ENCODE measurements around the gene NEK5. TPM values are rescaled to one million over a fixed set of nuclear protein-coding genes. Genes with fewer than 3 reads are reported as not detected.

Gene NEK5
- total RNA-seq, 3 donors from 2014 or later: 0.08 TPM; not detected in 2

DNA sequence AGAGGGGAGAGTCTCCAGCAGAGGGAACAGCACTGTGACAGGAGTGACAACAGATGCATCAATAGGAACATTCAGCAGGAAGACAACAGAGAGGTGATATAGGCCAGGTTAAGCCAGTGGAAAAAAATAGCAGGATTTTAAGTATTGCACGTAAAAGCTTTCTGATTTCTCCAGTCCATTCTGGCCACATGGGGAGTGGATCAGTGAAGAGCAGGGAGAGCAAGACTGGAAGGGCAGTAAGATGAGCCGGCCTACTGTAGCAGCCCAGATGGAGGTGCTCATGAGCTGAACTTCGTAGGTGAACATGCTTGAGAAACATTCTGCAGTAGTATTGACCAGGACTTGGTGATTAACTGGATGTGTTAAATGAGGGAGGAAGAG is 102.6 kb downstream of the NEK5 start:
- peaks cover 63% of the 10 kb centered on the region for H3K36me3 Mint-ChIP-seq (ENCODE audit: insufficient read depth)
- peaks cover 19% of the 10 kb centered on the region for H3K4me1 Mint-ChIP-seq (ENCODE audit: low read depth)
- ATAC-seq: no peak
- no peaks in the 10 kb centered on the region for H3K27me3 Mint-ChIP-seq (ENCODE audit: low read depth)
- peaks cover 18% of the 10 kb centered on the region for H3K9me3 Mint-ChIP-seq
- H3K4me3 Mint-ChIP-seq: no peak overlapping the region
- no peak for DNase-seq

- Mint-ChIP-seq H3K4me3 (no peak overlapping the region), H3K36me3 (ENCODE audit: insufficient read depth) (peaks cover 68% of the 10 kb centered on the region), H3K27me3 (ENCODE audit: low read depth) (no peaks in the 10 kb centered on the region), H3K4me1 (ENCODE audit: low read depth) (peaks cover 20% of the 10 kb centered on the region), H3K9me3 (peaks cover 18% of the 10 kb centered on the region)
- ATAC-seq: no peak
- no peak for DNase-seq
Observed at GRCh38 chr13:52025475-52026245, 103.2 kb downstream of the NEK5 start.

- DNase-seq (no peak), ATAC-seq (no peak)
- Mint-ChIP-seq H3K4me3 (no peak within 1 kb of the TSS), H3K36me3 (ENCODE audit: insufficient read depth) (peaks cover 73% of the 10 kb centered on the region), H3K4me1 (ENCODE audit: low read depth) (peaks cover 20% of the 10 kb centered on the region), H3K27me3 (ENCODE audit: low read depth) (no peaks in the 10 kb centered on the region), H3K9me3 (peaks cover 9% of the 10 kb centered on the region)
Observed at GRCh38 chr13:52024481-52024880, 104.4 kb downstream of the NEK5 start, which contains the start of gene UTP14C. Gene UTP14C, plus strand, starts transcription at chr13:52024691. Its CDS starts 4,114 bp downstream, at chr13:52028805.

- Mint-ChIP-seq H3K4me1 (ENCODE audit: low read depth) (peaks cover 23% of the 10 kb centered on the region), H3K36me3 (ENCODE audit: insufficient read depth) (peaks cover 66% of the 10 kb centered on the region), H3K4me3 (no peak overlapping the region), H3K9me3 (peaks cover 6% of the 10 kb centered on the region), H3K27me3 (ENCODE audit: low read depth) (no peaks in the 10 kb centered on the region)
- no peak for ATAC-seq
- DNase-seq: no peak
Observed at GRCh38 chr13:52022356-52022755, 106.5 kb downstream of the NEK5 start.

GRCh38 chr13:52020191-52020590 is 108.7 kb downstream of the NEK5 start:
- Mint-ChIP-seq H3K4me3 (no peak overlapping the region), H3K27me3 (ENCODE audit: low read depth) (no peaks in the 10 kb centered on the region), H3K4me1 (ENCODE audit: low read depth) (peaks cover 18% of the 10 kb centered on the region), H3K36me3 (ENCODE audit: insufficient read depth) (peaks cover 61% of the 10 kb centered on the region), H3K9me3 (no peaks in the 10 kb centered on the region)
- ATAC-seq: no peak
- DNase-seq: no peak

GRCh38 chr13:52016296-52016695 is 112.6 kb downstream of the NEK5 start:
- no peaks in the 10 kb centered on the region for H3K27me3 Mint-ChIP-seq (ENCODE audit: low read depth)
- ATAC-seq: no peak
- no peak overlapping the region for H3K4me3 Mint-ChIP-seq
- peaks cover 28% of the 10 kb centered on the region for H3K4me1 Mint-ChIP-seq (ENCODE audit: low read depth)
- DNase-seq: no peak
- no peaks in the 10 kb centered on the region for H3K9me3 Mint-ChIP-seq
- H3K36me3 Mint-ChIP-seq (ENCODE audit: insufficient read depth): peaks cover 41% of the 10 kb centered on the region

DNA sequence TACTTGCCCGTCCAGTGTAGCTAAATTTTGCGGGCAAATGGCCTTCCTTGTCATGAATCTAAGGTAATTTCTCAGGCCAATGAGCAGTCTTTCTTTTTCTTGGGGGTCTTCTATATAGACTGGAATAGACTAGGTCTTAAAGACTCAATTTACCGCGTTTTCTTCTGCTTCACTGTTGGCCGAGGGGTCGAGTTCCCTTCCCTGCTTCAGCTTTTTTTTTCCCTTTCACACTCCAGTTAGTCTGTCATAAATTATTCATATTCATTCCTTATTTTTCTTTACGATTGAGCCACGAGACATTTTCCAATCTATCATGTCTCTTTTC is 116.4 kb downstream of the NEK5 start:
- H3K4me3 Mint-ChIP-seq: peak overlapping the region; percentile 99
- ATAC-seq: no peak
- H3K27me3 Mint-ChIP-seq (ENCODE audit: low read depth): peaks cover 22% of the 10 kb centered on the region
- H3K9me3 Mint-ChIP-seq: no peaks in the 10 kb centered on the region
- peaks cover 17% of the 10 kb centered on the region for H3K36me3 Mint-ChIP-seq (ENCODE audit: insufficient read depth)
- DNase-seq: no peak
- H3K4me1 Mint-ChIP-seq (ENCODE audit: low read depth): peaks cover 30% of the 10 kb centered on the region

DNA sequence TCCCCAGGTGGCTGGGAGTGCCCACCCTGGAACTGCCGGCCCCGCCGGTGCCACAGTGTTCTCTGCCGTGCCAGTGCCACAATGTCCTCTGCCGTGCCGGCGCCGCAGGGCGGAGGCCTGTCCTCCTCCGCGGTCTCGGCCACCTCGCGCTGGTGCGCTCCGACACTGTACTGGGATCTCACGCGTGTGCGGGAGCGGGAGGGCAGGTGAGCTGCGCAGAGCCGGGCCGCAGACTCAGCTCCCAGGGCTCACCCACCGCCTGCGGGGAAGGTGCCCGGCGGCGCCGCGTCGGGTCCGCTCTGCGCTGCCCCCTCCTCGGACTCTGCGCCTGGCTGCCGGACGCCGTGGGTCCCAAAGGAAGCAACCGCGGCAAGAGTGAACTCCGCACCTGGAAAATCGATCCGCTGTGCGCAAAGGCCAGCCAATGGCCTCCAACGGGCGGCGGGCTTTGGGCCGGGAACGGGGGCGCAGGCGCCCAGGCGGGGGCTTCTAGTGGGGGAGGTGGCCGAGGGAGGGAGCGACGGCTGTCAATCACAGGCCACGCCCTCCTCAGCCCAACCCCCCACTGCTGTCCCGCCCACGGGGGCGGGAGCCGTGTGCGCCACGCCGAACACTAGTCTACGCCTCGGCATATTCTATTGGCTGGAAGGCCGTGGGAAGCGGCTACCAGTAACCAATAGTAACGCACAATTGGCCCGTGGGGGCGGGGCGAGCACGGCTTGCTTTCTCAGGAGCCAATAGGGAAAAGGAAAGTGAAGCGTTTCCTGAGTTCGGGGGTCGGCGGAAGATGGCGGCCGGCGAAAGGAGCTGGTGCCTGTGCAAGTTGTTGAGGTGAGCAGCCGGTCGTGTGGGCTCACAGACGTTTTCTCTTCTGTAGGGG is 117.0 kb downstream of the NEK5 start, which contains the start of gene ALG11:
Gene ALG11 (plus strand): TSS at position 767 of the 880 bp plus-strand sequence. CDS start 21 bp downstream, at position 788.
- ATAC-seq (peak; percentile 97 to 98), DNase-seq (peak; percentile 100)
- no peaks in the 10 kb centered on the region for H3K9me3 Mint-ChIP-seq
- H3K27me3 Mint-ChIP-seq (ENCODE audit: low read depth): peaks cover 24% of the 10 kb centered on the region
- peaks cover 26% of the 10 kb centered on the region for H3K4me1 Mint-ChIP-seq (ENCODE audit: low read depth)
- H3K4me3 Mint-ChIP-seq: peak within 1 kb of the TSS; percentile 99
- peaks cover 12% of the 10 kb centered on the region for H3K36me3 Mint-ChIP-seq (ENCODE audit: insufficient read depth)

- Mint-ChIP-seq H3K36me3 (ENCODE audit: insufficient read depth) (peaks cover 6% of the 10 kb centered on the region), H3K9me3 (no peaks in the 10 kb centered on the region), H3K27me3 (ENCODE audit: low read depth) (peaks cover 26% of the 10 kb centered on the region), H3K4me1 (ENCODE audit: low read depth) (peaks cover 24% of the 10 kb centered on the region), H3K4me3 (peak within 1 kb of the TSS; percentile 99)
- DNase-seq (peak; percentile 5), ATAC-seq (peak; percentile 8 to 14)
Observed at GRCh38 chr13:52010890-52011631, 117.8 kb downstream of the NEK5 start, which contains the start of gene ATP7B. Gene ATP7B, minus strand, starts transcription at chr13:52011450. Its CDS starts 113 bp downstream, at chr13:52011337.

DNA sequence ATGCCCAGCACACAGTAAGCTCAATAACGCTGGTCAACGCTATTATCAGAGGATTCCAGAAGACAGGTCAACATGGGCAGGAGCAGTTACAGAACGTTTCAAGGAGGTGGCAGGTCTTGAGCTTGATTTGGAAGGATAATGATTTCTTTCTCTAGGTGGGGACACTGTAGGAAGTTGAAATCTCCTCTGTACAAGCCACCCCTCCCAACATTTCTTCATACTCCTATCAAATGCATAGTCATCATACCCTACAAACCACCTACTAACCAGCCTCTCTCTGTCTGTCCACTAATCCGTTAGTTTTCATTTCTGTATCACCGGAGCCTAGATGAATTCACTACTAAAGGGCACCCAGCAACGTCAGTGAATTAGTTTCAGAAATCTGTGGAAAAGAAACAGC is 118.9 kb downstream of the NEK5 start:
- peaks cover 19% of the 10 kb centered on the region for H3K4me1 Mint-ChIP-seq (ENCODE audit: low read depth)

GRCh38 chr13:52006523-52007245 is 122.2 kb downstream of the NEK5 start:
- Mint-ChIP-seq H3K9me3 (no peaks in the 10 kb centered on the region), H3K4me3 (no peak overlapping the region), H3K36me3 (ENCODE audit: insufficient read depth) (no peaks in the 10 kb centered on the region), H3K27me3 (ENCODE audit: low read depth) (peaks cover 26% of the 10 kb centered on the region), H3K4me1 (ENCODE audit: low read depth) (peaks cover 8% of the 10 kb centered on the region)
- ATAC-seq (no peak), DNase-seq (no peak)

More for the DNA sequence above, 118.9 kb downstream of the NEK5 start:
- ATAC-seq: no peak
- Mint-ChIP-seq H3K27me3 (ENCODE audit: low read depth) (peaks cover 26% of the 10 kb centered on the region), H3K36me3 (ENCODE audit: insufficient read depth) (no peaks in the 10 kb centered on the region), H3K4me3 (peak overlapping the region; percentile 60), H3K9me3 (no peaks in the 10 kb centered on the region)
- no peak for DNase-seq

DNA sequence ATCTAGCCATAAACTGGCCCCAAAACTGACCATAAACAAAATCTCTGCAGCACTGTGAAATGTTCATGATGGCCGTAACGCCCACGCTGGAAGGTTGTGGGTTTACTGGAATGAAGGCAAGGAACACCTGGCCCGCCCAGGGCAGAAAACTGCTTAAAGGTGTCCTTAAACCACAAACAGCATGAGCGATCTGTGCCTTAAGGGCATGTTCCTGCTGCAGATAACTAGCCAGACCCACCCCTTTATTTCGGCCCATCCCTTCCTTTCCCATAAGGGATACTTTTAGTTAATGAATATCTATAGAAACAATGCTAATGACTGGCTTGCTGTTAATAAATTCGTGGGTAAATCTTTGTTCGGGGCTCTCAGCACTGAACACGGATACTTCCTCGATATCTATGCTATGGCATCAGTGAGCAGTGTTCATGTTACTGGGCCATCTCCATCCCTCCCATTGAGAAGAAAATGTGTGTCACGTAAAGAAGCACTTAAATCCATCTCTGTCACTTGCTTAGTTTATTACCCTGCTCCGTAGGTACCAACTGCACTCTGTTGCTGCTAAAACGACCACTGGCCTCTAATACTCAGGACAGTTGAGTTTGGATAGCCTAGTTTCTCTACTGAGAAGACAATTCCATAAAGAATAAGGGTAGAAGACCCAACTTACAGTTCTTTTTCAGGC is 122.9 kb downstream of the NEK5 start:
- no peak for DNase-seq
- Mint-ChIP-seq H3K36me3 (ENCODE audit: insufficient read depth) (no peaks in the 10 kb centered on the region), H3K4me3 (no peak overlapping the region), H3K27me3 (ENCODE audit: low read depth) (peaks cover 23% of the 10 kb centered on the region), H3K4me1 (ENCODE audit: low read depth) (peaks cover 4% of the 10 kb centered on the region), H3K9me3 (no peaks in the 10 kb centered on the region)
- no peak for ATAC-seq

DNA sequence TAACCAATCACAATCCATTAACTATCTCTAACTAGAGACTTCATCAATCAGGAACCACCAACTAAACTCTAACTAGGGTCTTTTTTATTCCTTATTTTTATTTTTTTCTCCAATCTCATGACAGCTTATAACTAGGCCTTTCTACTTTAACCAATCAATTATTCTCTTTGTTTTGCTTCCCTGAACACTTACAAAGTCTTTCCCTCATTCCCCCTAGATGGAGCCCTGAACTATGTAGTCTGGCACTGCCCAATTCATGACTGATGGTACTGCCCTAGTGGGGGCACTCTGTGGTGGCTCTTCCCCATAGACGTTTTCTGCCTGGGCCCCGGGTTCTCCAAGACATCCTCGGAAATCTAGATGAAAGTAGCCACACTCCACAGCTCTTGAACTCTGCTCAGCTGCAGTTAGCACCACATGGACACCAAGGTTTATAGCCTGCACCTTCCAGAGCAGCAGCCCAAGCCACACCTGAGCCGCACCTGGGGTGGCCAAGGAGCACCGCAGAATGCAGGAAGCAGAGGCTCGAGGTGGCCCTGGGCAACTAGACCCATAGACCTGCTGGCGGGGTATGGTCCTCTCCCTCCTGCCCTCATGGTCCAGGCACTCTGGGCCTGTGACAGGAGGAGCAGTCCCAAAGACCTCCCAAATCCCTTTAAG is 124.2 kb downstream of the NEK5 start:
- Mint-ChIP-seq H3K27me3 (ENCODE audit: low read depth) (peaks cover 17% of the 10 kb centered on the region), H3K9me3 (no peaks in the 10 kb centered on the region), H3K4me1 (ENCODE audit: low read depth) (no peaks in the 10 kb centered on the region), H3K4me3 (no peak overlapping the region), H3K36me3 (ENCODE audit: insufficient read depth) (no peaks in the 10 kb centered on the region)
- DNase-seq (no peak), ATAC-seq (no peak)
